DOHH2 (cell line): ENCODE measurements around the gene PPFIBP2.

Experiments used
- CTCF ChIP-seq: fragments of 200-600 bp; sonication (generic); IDR thresholded peaks from one replicate; pipeline ENCODE4 v1.5.1; 2014; ENCODE audit warnings: antibody characterized with exemption, mild to moderate bottlenecking, low read depth, low read length; ENCODE audit not compliant: poor library complexity, severe bottlenecking
- EZH2phosphoT487 ChIP-seq: fragments of 200-600 bp; sonication (generic); IDR thresholded peaks from 2 replicates; pipeline ENCODE4 v1.6.1; 2017; ENCODE audit warnings: borderline replicate concordance, mild to moderate bottlenecking, antibody characterized with exemption, low read length, moderate library complexity, mixed read lengths

- no peak for TF ChIP-seq CTCF
- no peak for TF ChIP-seq EZH2phosphoT487
Measured at GRCh38 chr11:7544021-7544420, 30.2 kb downstream of the PPFIBP2 start.
